HepG2 (cell line): ENCODE data around the gene NECAB2. TPM values are rescaled to one million over a fixed set of nuclear protein-coding genes. Genes with fewer than 3 reads are reported as not detected.

Experiments
- ATAC-seq: fragments of 200-7000 bp; cut with Tn5 transposase; 3 replicates; pipeline ENCODE4 v1.9.1; 2020; ENCODE audit warnings: mild to moderate bottlenecking, moderate library complexity
- BruUV-seq: library from RNA; stranded (reverse); fragments of 400-500 nt; replicated peaks from 2 replicates; lab custom pipeline; 2021; lab: Mats Ljungman, UMichigan
- CTCF ChIA-PET: fragments of 300-600 bp; formaldehyde crosslinking; extraction: SDS; loops from one replicate; lab custom pipeline; 2021; ENCODE audit warnings: low total read pairs, inconsistent platforms, low intra/inter-chr PET ratio; lab: Yijun Ruan, JAX
- POLR2A ChIA-PET: fragments of 350-600 bp; sonication (Branson Sonifier 250); formaldehyde crosslinking; loops from one replicate; lab custom pipeline; 2020; ENCODE audit warnings: antibody characterized with exemption, inconsistent platforms; lab: Yijun Ruan, JAX
- DNase-seq: peaks from one replicate; pipeline ENCODE4 v3.0.0-alpha.2; 2015; ENCODE audit warnings: low spot score
- FAIRE-seq: peaks from 3 replicates; lab custom pipeline; 2011; peaks lifted over from hg19 to GRCh38; lab: Jason Lieb, UNC
- H2AFZ ChIP-seq: one replicate; pipeline ENCODE4 v1.6.1; 2011; ENCODE audit warnings: low read length, inconsistent platforms
- H3K27ac ChIP-seq: fragments of 300-600 bp; 3 replicates; pipeline ENCODE4 v1.8.0; 2011; ENCODE audit warnings: mixed run types, mild to moderate bottlenecking, mixed read lengths, low read length, inconsistent platforms; ENCODE audit not compliant: insufficient read depth; ENCODE audit errors: extremely low read length
- H3K27me3 ChIP-seq, 2 experiments: fragments of 200-600 bp in 1 of 2; 2 replicates in 1 of 2; 3 replicates in 1 of 2; pipeline versions ENCODE4 v1.6.0 to v1.8.0; 2011; ENCODE audit warnings: low read length in 2 of 2, mild to moderate bottlenecking in 2 of 2, moderate library complexity in 2 of 2, inconsistent platforms in 1 of 2; ENCODE audit not compliant: insufficient read depth in 2 of 2, control insufficient read depth in 1 of 2
- H3K36me3 ChIP-seq, 2 experiments: fragments of 200-600 bp in 1 of 2; replicated peaks in 1 of 2; 2 replicates in 1 of 2; 3 replicates in 1 of 2; pipeline versions ENCODE4 v1.5.1 to v1.8.0; 2011; ENCODE audit warnings: low read length in 2 of 2, inconsistent platforms in 1 of 2; ENCODE audit not compliant: insufficient read depth in 2 of 2, control insufficient read depth in 1 of 2
- H3K4me1 ChIP-seq: 2 replicates; pipeline ENCODE4 v1.5.1; 2012; ENCODE audit warnings: low read length, inconsistent platforms; ENCODE audit not compliant: insufficient read depth
- H3K4me2 ChIP-seq: 2 replicates; pipeline ENCODE4 v1.6.0; 2011; ENCODE audit warnings: low read depth, low read length, inconsistent platforms
- H3K4me3 ChIP-seq, 3 experiments: fragments of 200-600 bp in 1 of 3; sonication (generic), shearing (Covaris generic) in 1 of 3; replicated peaks in 1 of 3; 2 replicates each; pipeline ENCODE4 v1.5.1; 2011 to 2016; ENCODE audit warnings: low read length in 3 of 3, inconsistent platforms in 2 of 3, low read depth in 2 of 3, mild to moderate bottlenecking in 2 of 3, control low read depth in 1 of 3, mixed read lengths in 1 of 3; ENCODE audit not compliant: insufficient read depth in 1 of 3
- H3K79me2 ChIP-seq: one replicate; pipeline ENCODE4 v1.6.1; 2011; ENCODE audit warnings: low read length, inconsistent platforms; ENCODE audit not compliant: insufficient read depth
- H3K9ac ChIP-seq: 2 replicates; pipeline ENCODE4 v1.6.0; 2011; ENCODE audit warnings: mild to moderate bottlenecking, low read depth, low read length, inconsistent platforms; ENCODE audit not compliant: insufficient read depth
- H3K9me3 ChIP-seq: 2 replicates; pipeline ENCODE4 v1.5.1; 2012; ENCODE audit warnings: mild to moderate bottlenecking, low read length
- H4K20me1 ChIP-seq: 2 replicates; pipeline ENCODE4 v1.6.0; 2011; ENCODE audit warnings: inconsistent platforms, mild to moderate bottlenecking, low read length, moderate library complexity; ENCODE audit not compliant: insufficient read depth
- ATM ChIP-seq: fragments of 450-650 bp; IDR thresholded peaks from 2 replicates; pipeline ENCODE4 v1.7.1; 2017; ENCODE audit warnings: mild to moderate bottlenecking, borderline replicate concordance
- FOXO4 ChIP-seq: sonication (generic); formaldehyde crosslinking; conservative IDR thresholded peaks from 2 replicates; pipeline ENCODE4 v1.8.1; 2023; ENCODE audit warnings: missing genetic modification reagents
- NR2F6 ChIP-seq, 2 experiments: IDR thresholded peaks; 2 replicates each; pipeline ENCODE4 v1.6.1; 2016; ENCODE audit warnings: antibody characterized with exemption in 1 of 2, mild to moderate bottlenecking in 1 of 2
- PCBP1 ChIP-seq: fragments of 200-400 bp; formaldehyde crosslinking; IDR thresholded peaks from 2 replicates; pipeline ENCODE4 v1.6.1; 2017; ENCODE audit warnings: mild to moderate bottlenecking, low read depth, low read length, borderline replicate concordance
- PHF21A ChIP-seq: sonication (generic); formaldehyde crosslinking; IDR thresholded peaks from 2 replicates; pipeline ENCODE4 v1.5.0; 2020; ENCODE audit warnings: mild to moderate bottlenecking, missing genetic modification reagents
- SAFB2 ChIP-seq: sonication (generic); formaldehyde crosslinking; IDR thresholded peaks from 2 replicates; pipeline ENCODE4 v1.5.1; 2020; ENCODE audit warnings: missing genetic modification reagents, low read depth, mild to moderate bottlenecking, borderline replicate concordance
- THRA ChIP-seq: sonication (generic); formaldehyde crosslinking; IDR thresholded peaks from 2 replicates; pipeline ENCODE4 v1.4.0; 2020; ENCODE audit warnings: missing genetic modification reagents, borderline replicate concordance
- UBTF ChIP-seq: sonication (generic); formaldehyde crosslinking; IDR thresholded peaks from 2 replicates; pipeline ENCODE4 v1.4.0; 2020; ENCODE audit warnings: mild to moderate bottlenecking, missing genetic modification reagents
- ZMYM3 ChIP-seq: sonication (generic); formaldehyde crosslinking; IDR thresholded peaks from 2 replicates; pipeline ENCODE4 v1.5.1; 2020; ENCODE audit warnings: mild to moderate bottlenecking, missing genetic modification reagents
- ZNF296 ChIP-seq: sonication (generic); formaldehyde crosslinking; conservative IDR thresholded peaks from 2 replicates; pipeline ENCODE4 v1.5.0; 2020; ENCODE audit warnings: mild to moderate bottlenecking, missing genetic modification reagents
- ZNF367 ChIP-seq: sonication (generic); formaldehyde crosslinking; IDR thresholded peaks from 2 replicates; pipeline ENCODE4 v1.4.0; 2020; ENCODE audit warnings: missing genetic modification reagents, borderline replicate concordance
- ZNF691 ChIP-seq: sonication (generic); formaldehyde crosslinking; IDR thresholded peaks from 2 replicates; pipeline ENCODE4 v1.4.0; 2020; ENCODE audit warnings: missing genetic modification reagents, low read depth, mild to moderate bottlenecking, borderline replicate concordance
- WGBS: methylation state at CpG from one replicate; pipeline ENCODE4 v1.1.6; 2017; ENCODE audit warnings: low lambda C conversion rate; 5-methylcytosine and 5-hydroxymethylcytosine counted together
- in situ Hi-C: cut with HindIII; loops from 2 replicates; pipeline ENCODE4 v1.10.0; 2017; ENCODE audit warnings: low pct_unique_long_range_greater_than_20kb; ENCODE audit not compliant: extremely low pct_ligation_motif_present
- intact Hi-C: fragments of 100-400 bp; cut with micrococcal nuclease; formaldehyde crosslinking; loops from one replicate; pipeline ENCODE4 v1.10.0; 2022; ENCODE audit not compliant: unreplicated experiment
- polyA plus RNA-seq, 8 experiments: library from polyadenylated mRNA; depleted of rRNA in 3 of 8; stranded (reverse) in 7 of 8; unstranded in 1 of 8; fragments of >200 nt; fragmentation: Illumina TruSeq in 4 of 8; extraction: Trizol in 4 of 8; gene quantifications; 2 replicates each; pipeline versions ENCODE4 v1.2.1 to v1.2.3, GENCODE V29; 2011 to 2016; ENCODE audit warnings: low read depth in 4 of 8, missing spikeins in 1 of 8, mixed read lengths in 1 of 8; ENCODE audit not compliant: insufficient read depth in 1 of 8
- total RNA-seq, 5 experiments: library from RNA; depleted of rRNA; stranded (reverse); fragments of >200 nt; fragmentation: Illumina TruSeq; extraction: Trizol; gene quantifications; 2 replicates each; pipeline ENCODE4 v1.2.3, GENCODE V29; 2016; ENCODE audit warnings: low read depth in 1 of 5

The NECAB2 gene
- total and polyA plus RNA-seq, 2 of the 13 experiments (the other 11 are each of a cell fraction or from before 2014, with no cell fraction given): 0.21 to 0.49 TPM

- no peak overlapping the region for H3K4me3 ChIP-seq
- no peaks in the 10 kb centered on the region for H3K36me3 ChIP-seq
- peaks cover 8 to 63% of the 10 kb centered on the region in 2 experiments; a peak in 3 of 5 replicates for H3K27me3 ChIP-seq
- no peak for DNase-seq
- no peak for ATAC-seq
- no peak overlapping the region for H2AFZ ChIP-seq
- no peaks in the 10 kb centered on the region for H4K20me1 ChIP-seq
- 34% methylated on average over 2 of the region's 2 CpGs for WGBS
- no TSS peak for BruUV-seq
- TF ChIP-seq ZNF691 (CRISPR knock-in tag) (no peak), ZNF296 (CRISPR knock-in tag) (no peak), FOXO4 (0 out of 2 replicates have a peak, but pooled peaks have one; percentile 46), NR2F6 (IDR thresholded peaks at IDR 0.05) (no peak), NR2F6 (CRISPR knock-in tag; IDR thresholded peaks at IDR 0.05) (no peak), ATM (no peak), SAFB2 (CRISPR knock-in tag) (no peak), PCBP1 (no peak), UBTF (CRISPR knock-in tag) (0 out of 2 replicates have a peak, but pooled peaks have one; percentile 3), PHF21A (CRISPR knock-in tag) (0 out of 2 replicates have a peak, but pooled peaks have one; percentile 5), THRA (CRISPR knock-in tag) (no peak), ZMYM3 (CRISPR knock-in tag) (0 out of 2 replicates have a peak, but pooled peaks have one; percentile 43), ZNF367 (CRISPR knock-in tag) (no peak)
- no peak overlapping the region for H3K27ac ChIP-seq
- H3K9me3 ChIP-seq: no peaks in the 10 kb centered on the region
- ChIA-PET POLR2A (interaction anchor here (0.8 kb wide), 2 partner anchors 10 to 16 kb away, joined by 3 read pairs; no protein-coding TSS in a partner anchor), CTCF (no interaction called here)
- no peaks in the 10 kb centered on the region for H3K79me2 ChIP-seq
- in situ Hi-C loops (no loop called here), intact Hi-C loops (no loop called here)
- peaks cover 58% of the 10 kb centered on the region for H3K4me1 ChIP-seq
- no peak overlapping the region for H3K9ac ChIP-seq
- H3K4me2 ChIP-seq: no peak overlapping the region
- no peak for FAIRE-seq
Observed at GRCh38 chr16:83937267-83937666, 30.8 kb upstream of the NECAB2 start.
